HepG2 (cell line): ENCODE measurements around the gene TRIM10. TPM values are rescaled to one million over a fixed set of nuclear protein-coding genes. Genes with fewer than 3 reads are reported as not detected.

Experiments
- AHR ChIP-seq: IDR thresholded peaks from 2 replicates; pipeline ENCODE4 v1.6.1; 2018; ENCODE audit warnings: missing genetic modification reagents, missing compliant biosample characterization
- ATF7-NPFF ChIP-seq: sonication (generic); formaldehyde crosslinking; IDR thresholded peaks from 2 replicates; pipeline ENCODE4 v1.8.1; 2023; ENCODE audit warnings: mild to moderate bottlenecking, low read depth, missing genetic modification reagents, moderate library complexity
- ELF4 ChIP-seq: sonication (generic); formaldehyde crosslinking; IDR thresholded peaks from 2 replicates; pipeline ENCODE4 v1.5.0; 2020; ENCODE audit warnings: missing genetic modification reagents, mild to moderate bottlenecking, moderate library complexity, borderline replicate concordance
- KAT7 ChIP-seq: IDR thresholded peaks from 2 replicates; pipeline ENCODE4 v1.6.1; 2018; ENCODE audit warnings: borderline replicate concordance, missing compliant biosample characterization
- MBD4 ChIP-seq: IDR thresholded peaks from 2 replicates; pipeline ENCODE4 v1.6.1; 2012; ENCODE audit warnings: low read length, inconsistent platforms, borderline replicate concordance
- NCOA1 ChIP-seq: sonication (generic); formaldehyde crosslinking; IDR thresholded peaks from 2 replicates; pipeline ENCODE4 v1.9.0; 2021; ENCODE audit warnings: missing genetic modification reagents
- NCOR1 ChIP-seq: fragments of 200-600 bp; sonication (generic); IDR thresholded peaks from 2 replicates; pipeline ENCODE4 v1.7.0; 2017; ENCODE audit warnings: antibody characterized with exemption, low read length, borderline replicate concordance
- NFE2L2 ChIP-seq: fragments of 150-350 bp; IDR thresholded peaks from 2 replicates; pipeline ENCODE4 v1.6.1; 2014; ENCODE audit warnings: low read length
- REL ChIP-seq: sonication (generic); formaldehyde crosslinking; conservative IDR thresholded peaks from 2 replicates; pipeline ENCODE4 v1.8.0; 2022; ENCODE audit warnings: mild to moderate bottlenecking, missing genetic modification reagents, moderate library complexity
- SOX13 ChIP-seq, 3 experiments: fragments of 450-650 bp in 1 of 3; sonication (generic) in 1 of 3; formaldehyde crosslinking in 1 of 3; IDR thresholded peaks in 2 of 3; conservative IDR thresholded peaks in 1 of 3; 2 replicates each; pipeline versions ENCODE4 v1.5.0 to v1.6.1; 2016 to 2020; ENCODE audit warnings: antibody characterized with exemption in 1 of 3, mild to moderate bottlenecking in 1 of 3, missing compliant biosample characterization in 1 of 3, missing genetic modification reagents in 1 of 3, moderate library complexity in 1 of 3
- SP140L ChIP-seq: sonication (generic); formaldehyde crosslinking; IDR thresholded peaks from 2 replicates; pipeline ENCODE4 v1.4.0; 2020; ENCODE audit warnings: missing genetic modification reagents, borderline replicate concordance
- YEATS4 ChIP-seq: sonication (generic); formaldehyde crosslinking; IDR thresholded peaks from 2 replicates; pipeline ENCODE4 v1.4.0; 2020; ENCODE audit warnings: missing genetic modification reagents, borderline replicate concordance
- ZKSCAN8 ChIP-seq: IDR thresholded peaks from 2 replicates; pipeline ENCODE4 v1.6.1; 2016; ENCODE audit warnings: borderline replicate concordance, missing genetic modification reagents, missing compliant biosample characterization
- ZNF367 ChIP-seq: sonication (generic); formaldehyde crosslinking; IDR thresholded peaks from 2 replicates; pipeline ENCODE4 v1.4.0; 2020; ENCODE audit warnings: missing genetic modification reagents, borderline replicate concordance
- ZNF737 ChIP-seq: sonication (generic); formaldehyde crosslinking; IDR thresholded peaks from 2 replicates; pipeline ENCODE4 v1.5.0; 2020; ENCODE audit warnings: missing genetic modification reagents, mild to moderate bottlenecking, borderline replicate concordance
- ZNF775 ChIP-seq: sonication (generic); formaldehyde crosslinking; IDR thresholded peaks from 2 replicates; pipeline ENCODE4 v1.4.0; 2020; ENCODE audit warnings: missing genetic modification reagents, mild to moderate bottlenecking, moderate library complexity, borderline replicate concordance
- polyA plus RNA-seq, 8 experiments: library from polyadenylated mRNA; depleted of rRNA in 3 of 8; stranded (reverse) in 7 of 8; unstranded in 1 of 8; fragments of >200 nt; fragmentation: Illumina TruSeq in 4 of 8; extraction: Trizol in 4 of 8; gene quantifications; 2 replicates each; pipeline versions ENCODE4 v1.2.1 to v1.2.3, GENCODE V29; 2011 to 2016; ENCODE audit warnings: low read depth in 4 of 8, missing spikeins in 1 of 8, mixed read lengths in 1 of 8; ENCODE audit not compliant: insufficient read depth in 1 of 8
- total RNA-seq, 5 experiments: library from RNA; depleted of rRNA; stranded (reverse); fragments of >200 nt; fragmentation: Illumina TruSeq; extraction: Trizol; gene quantifications; 2 replicates each; pipeline ENCODE4 v1.2.3, GENCODE V29; 2016; ENCODE audit warnings: low read depth in 1 of 5
- TF ChIP-seq, protein P1 (sequence below): sonication (generic); formaldehyde crosslinking; IDR thresholded peaks from 2 replicates; pipeline ENCODE4 v1.5.0; 2020; ENCODE audit warnings: missing genetic modification reagents
- TF ChIP-seq, protein P2 (sequence below): sonication (generic); formaldehyde crosslinking; IDR thresholded peaks from 2 replicates; pipeline ENCODE4 v1.5.0; 2020; ENCODE audit warnings: missing genetic modification reagents, mild to moderate bottlenecking, borderline replicate concordance
- TF ChIP-seq, protein P3 (sequence below): sonication (generic); formaldehyde crosslinking; IDR thresholded peaks from 2 replicates; pipeline ENCODE4 v1.4.0; 2020; ENCODE audit warnings: missing genetic modification reagents
- TF ChIP-seq, protein P4 (sequence below): IDR thresholded peaks from 2 replicates; pipeline ENCODE4 v1.6.1; 2016

TRIM10 gene
- total and polyA plus RNA-seq, 2 of the 13 experiments (the other 11 are each of a cell fraction or from before 2014, with no cell fraction given), result 4.1 to 6.8 TPM

DNA sequence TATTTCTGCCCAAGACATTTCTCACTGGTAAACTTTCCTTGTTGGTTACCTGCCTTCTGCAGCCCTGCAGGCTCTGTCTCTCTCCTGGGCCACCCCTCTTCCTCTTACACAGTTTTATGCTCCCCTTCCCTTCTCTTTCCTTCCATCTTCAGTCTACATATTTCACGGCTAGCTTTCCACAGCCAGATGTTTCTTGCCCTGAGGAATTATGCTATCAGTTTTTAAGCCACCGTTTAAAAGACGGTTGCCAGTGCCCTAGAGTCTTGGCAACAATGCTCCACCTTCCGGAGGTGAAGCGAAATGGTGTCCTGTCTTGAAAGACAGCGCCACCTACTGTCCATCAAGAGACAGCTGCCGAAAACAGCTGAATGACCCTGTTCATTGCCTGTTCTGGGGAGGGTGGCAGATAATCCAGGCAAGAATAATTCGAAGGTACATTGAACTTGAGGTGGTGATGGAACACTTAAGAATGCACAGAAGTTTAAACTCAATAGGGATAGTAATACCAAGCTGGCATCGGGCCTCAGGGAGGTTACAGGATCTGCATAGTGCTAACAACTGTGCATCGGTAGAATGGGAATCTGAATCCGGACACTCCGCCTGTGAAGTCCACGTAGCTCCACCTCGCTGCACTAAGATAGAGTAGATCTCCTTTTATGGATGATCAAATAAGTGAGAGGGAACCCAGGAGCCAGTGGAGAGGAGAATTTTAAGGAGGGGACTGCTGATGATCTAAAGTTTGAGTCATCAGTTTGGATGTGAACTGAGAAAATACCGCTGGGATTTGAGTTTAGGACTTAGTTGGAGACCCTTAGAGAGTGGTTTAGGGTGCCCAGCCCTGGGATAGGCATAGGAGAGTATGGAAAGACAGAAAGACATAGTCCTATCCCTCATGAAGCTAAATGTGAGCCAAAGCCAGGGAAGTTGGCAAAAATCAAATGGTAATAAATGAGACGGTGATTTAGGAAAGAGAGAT is 29.8 kb downstream of the TRIM10 start (continued):
- no peak; the same call in 1 of the 2 replicates for TF ChIP-seq AHR
- TF ChIP-seq ELF4 (CRISPR knock-in tag), result no peak
- TF ChIP-seq MBD4, result no peak
- 0 out of 2 replicates have a peak, but pooled peaks have one; percentile 3 for TF ChIP-seq NFE2L2
- TF ChIP-seq SOX13 (IDR thresholded peaks at IDR 0.05), result no peak
- TF ChIP-seq SOX13 (CRISPR knock-in tag; conservative IDR thresholded peaks at IDR 0.05 in 1 of 2, IDR thresholded peaks at IDR 0.05 in 1 of 2), result peak in 1 of 2 experiments; percentile 49; a peak in 2 of 4 replicates
- peak; percentile 82 for TF ChIP-seq NCOA1 (CRISPR knock-in tag)
- 0 out of 2 replicates have a peak, but pooled peaks have one; percentile 42 for TF ChIP-seq YEATS4 (CRISPR knock-in tag)
- TF ChIP-seq KAT7 (CRISPR knock-in tag), result 0 out of 2 replicates have a peak, but pooled peaks have one; percentile 52
- TF ChIP-seq, protein P1, sequence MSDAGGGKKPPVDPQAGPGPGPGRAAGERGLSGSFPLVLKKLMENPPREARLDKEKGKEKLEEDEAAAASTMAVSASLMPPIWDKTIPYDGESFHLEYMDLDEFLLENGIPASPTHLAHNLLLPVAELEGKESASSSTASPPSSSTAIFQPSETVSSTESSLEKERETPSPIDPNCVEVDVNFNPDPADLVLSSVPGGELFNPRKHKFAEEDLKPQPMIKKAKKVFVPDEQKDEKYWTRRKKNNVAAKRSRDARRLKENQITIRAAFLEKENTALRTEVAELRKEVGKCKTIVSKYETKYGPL (CRISPR knock-in tag), result no peak
- peak; percentile 70; the same call in 1 of the 2 replicates for TF ChIP-seq ZKSCAN8 (CRISPR knock-in tag)
- TF ChIP-seq SP140L (CRISPR knock-in tag), result 0 out of 2 replicates have a peak, but pooled peaks have one; percentile 69
- TF ChIP-seq ZNF737 (CRISPR knock-in tag), result no peak
- TF ChIP-seq ZNF775 (CRISPR knock-in tag), result no peak
- no peak for TF ChIP-seq REL (CRISPR knock-in tag)
- TF ChIP-seq ATF7-NPFF, result no peak
- TF ChIP-seq, protein P2, sequence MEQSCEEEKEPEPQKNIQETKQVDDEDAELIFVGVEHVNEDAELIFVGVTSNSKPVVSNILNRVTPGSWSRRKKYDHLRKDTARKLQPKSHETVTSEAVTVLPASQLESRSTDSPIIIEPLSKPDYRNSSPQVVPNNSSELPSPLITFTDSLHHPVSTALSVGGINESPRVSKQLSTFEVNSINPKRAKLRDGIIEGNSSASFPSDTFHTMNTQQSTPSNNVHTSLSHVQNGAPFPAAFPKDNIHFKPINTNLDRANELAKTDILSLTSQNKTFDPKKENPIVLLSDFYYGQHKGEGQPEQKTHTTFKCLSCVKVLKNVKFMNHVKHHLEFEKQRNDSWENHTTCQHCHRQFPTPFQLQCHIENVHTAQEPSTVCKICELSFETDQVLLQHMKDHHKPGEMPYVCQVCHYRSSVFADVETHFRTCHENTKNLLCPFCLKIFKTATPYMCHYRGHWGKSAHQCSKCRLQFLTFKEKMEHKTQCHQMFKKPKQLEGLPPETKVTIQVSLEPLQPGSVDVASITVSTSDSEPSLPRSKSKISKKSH (CRISPR knock-in tag), result no peak
- TF ChIP-seq ZNF367, result no peak
- no peak for TF ChIP-seq NCOR1
- TF ChIP-seq, protein P3, sequence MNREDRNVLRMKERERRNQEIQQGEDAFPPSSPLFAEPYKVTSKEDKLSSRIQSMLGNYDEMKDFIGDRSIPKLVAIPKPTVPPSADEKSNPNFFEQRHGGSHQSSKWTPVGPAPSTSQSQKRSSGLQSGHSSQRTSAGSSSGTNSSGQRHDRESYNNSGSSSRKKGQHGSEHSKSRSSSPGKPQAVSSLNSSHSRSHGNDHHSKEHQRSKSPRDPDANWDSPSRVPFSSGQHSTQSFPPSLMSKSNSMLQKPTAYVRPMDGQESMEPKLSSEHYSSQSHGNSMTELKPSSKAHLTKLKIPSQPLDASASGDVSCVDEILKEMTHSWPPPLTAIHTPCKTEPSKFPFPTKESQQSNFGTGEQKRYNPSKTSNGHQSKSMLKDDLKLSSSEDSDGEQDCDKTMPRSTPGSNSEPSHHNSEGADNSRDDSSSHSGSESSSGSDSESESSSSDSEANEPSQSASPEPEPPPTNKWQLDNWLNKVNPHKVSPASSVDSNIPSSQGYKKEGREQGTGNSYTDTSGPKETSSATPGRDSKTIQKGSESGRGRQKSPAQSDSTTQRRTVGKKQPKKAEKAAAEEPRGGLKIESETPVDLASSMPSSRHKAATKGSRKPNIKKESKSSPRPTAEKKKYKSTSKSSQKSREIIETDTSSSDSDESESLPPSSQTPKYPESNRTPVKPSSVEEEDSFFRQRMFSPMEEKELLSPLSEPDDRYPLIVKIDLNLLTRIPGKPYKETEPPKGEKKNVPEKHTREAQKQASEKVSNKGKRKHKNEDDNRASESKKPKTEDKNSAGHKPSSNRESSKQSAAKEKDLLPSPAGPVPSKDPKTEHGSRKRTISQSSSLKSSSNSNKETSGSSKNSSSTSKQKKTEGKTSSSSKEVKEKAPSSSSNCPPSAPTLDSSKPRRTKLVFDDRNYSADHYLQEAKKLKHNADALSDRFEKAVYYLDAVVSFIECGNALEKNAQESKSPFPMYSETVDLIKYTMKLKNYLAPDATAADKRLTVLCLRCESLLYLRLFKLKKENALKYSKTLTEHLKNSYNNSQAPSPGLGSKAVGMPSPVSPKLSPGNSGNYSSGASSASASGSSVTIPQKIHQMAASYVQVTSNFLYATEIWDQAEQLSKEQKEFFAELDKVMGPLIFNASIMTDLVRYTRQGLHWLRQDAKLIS, result 0 out of 2 replicates have a peak, but pooled peaks have one; percentile 51
- TF ChIP-seq, protein P4, sequence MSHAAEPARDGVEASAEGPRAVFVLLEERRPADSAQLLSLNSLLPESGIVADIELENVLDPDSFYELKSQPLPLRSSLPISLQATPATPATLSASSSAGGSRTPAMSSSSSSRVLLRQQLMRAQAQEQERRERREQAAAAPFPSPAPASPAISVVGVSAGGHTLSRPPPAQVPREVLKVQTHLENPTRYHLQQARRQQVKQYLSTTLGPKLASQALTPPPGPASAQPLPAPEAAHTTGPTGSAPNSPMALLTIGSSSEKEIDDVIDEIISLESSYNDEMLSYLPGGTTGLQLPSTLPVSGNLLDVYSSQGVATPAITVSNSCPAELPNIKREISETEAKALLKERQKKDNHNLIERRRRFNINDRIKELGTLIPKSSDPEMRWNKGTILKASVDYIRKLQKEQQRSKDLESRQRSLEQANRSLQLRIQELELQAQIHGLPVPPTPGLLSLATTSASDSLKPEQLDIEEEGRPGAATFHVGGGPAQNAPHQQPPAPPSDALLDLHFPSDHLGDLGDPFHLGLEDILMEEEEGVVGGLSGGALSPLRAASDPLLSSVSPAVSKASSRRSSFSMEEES, result peak; percentile 53; the same call in 1 of the 2 replicates
